Midbrain (tissue), 1 donor: Measurements from ENCODE around the gene UBE2QL1.

Experiments
- DNase-seq: peaks from one replicate; lab custom pipeline; 2025; lab: John Stamatoyannopoulos, UW

The UBE2QL1 gene

DNA sequence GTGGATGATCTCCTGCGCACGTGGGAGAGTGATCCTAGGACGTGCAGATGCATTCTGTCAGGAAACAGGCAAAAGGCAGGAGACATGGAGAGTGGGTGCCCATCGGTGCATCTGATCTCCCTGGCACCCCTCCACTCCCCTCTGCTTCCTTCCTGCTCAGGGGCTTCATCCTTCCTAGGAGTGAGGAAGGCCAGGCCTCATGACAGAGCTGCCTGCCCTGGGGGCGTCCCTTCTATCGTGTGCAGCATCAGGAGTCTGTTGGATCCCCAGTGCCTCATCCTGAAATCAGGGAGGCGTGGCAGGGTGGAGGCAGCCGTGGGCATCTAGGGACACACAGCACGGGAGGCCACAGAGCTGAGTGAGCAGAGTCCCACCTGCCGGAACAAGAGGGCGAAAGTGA, 30.1 kb downstream of the UBE2QL1 start:
- no peak for DNase-seq

DNA sequence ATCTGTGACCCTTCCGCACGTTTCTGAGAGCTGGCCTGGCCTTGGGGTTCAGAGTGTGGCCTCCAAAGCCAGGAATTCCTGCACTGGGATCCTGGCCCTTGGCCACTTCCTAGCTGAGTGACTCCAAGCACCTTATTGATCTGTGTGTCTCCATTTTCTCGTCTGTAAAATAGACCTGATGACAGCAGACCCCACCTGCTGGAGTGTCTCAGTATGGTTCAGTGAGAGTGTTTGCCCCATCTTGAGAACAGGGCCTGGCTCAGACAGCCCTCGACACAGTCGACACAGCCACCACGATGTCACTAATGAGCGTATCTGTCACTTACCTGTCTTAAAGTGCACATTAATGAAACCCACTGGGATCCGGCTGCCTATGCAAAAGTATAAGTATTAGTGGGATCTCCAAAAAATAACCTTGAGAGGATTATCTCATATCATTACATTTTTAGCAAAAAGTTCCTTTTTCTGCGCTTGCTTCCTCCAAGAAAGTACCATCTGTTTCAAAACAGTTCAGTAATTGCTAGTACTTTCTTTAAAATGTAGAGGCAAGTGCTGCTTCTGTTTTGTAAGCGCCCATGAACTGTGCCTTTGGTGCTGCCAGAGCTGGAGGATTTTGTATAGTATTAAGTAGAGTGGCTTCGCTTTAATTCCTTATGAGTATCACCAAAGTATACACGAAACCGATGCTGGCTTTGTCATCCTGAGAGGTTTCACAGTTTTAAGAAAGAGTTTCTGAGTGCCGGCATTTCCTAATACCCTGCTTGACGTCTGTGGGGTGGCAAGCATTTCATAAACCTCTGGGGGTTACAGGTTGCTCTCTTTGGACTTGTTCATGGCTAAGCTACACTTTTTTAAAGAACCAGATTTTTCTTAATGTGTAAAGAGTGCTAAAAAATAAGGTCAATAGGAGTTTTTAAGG, 31.7 kb downstream of the UBE2QL1 start:
- DNase-seq = no peak

DNA sequence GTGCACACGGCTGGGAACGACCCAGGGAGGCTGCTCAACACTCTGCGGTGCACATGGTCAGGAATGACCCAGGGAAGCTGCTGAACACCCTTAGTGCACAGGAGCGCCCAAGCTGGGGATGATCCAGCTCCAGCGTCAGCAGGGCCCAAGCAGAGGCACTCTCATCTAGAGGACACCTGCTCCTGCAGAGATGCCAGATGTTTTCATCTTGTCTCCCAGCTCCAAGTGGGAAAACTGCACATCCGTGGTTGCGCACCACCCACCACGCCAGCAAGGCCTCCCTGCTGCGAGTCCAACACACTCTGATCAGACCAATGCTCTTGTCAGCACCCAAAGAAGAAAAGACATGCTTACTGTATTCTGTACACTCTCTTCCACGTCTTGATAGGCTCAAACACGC, 34.1 kb downstream of the UBE2QL1 start:
- no peak for DNase-seq

DNA sequence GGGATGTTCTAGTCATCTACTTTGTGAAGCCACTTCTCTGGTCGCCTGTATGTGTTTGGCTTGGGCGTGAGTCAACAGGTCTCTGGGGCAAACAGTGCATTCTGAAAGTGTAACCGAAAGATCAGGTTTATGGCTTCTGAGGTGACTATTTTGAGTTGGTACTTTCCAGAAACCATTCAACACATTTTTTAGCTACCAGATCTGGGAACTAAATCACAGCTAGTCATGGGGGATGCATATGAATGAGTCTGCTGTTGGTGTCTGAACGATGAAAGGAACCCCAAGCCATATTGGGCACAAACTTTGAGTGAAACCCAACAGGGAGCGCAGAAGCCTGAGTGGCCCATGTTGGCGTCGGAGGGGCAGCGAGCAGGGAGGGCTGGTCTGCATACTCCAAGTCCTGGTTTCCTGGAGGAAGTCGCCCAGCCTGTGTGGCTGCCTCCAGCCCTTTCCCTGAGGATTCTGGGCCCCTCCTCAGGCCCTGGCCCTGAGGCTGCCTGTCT, 35.3 kb downstream of the UBE2QL1 start:
- DNase-seq = no peak

DNA sequence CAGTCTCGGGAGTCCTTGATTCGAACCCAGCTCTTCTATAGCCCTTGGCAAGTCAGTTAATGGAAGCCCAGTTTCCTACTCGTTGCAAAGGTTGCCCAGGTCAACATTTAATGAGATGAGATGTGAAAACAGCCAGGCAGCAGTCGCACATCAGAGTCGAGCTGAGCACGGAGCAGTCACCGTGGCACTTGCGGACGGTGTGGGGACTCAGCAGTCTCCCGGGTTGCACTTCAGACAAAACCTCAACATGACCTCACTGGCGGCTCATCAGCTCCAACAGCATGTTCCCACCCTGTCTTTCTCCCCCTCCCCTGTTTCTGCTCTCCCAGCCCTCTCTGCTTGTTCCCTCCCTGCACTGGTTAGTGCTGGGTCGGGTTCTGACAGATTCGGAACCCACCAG, 35.8 kb downstream of the UBE2QL1 start:
- DNase-seq = no peak

DNA sequence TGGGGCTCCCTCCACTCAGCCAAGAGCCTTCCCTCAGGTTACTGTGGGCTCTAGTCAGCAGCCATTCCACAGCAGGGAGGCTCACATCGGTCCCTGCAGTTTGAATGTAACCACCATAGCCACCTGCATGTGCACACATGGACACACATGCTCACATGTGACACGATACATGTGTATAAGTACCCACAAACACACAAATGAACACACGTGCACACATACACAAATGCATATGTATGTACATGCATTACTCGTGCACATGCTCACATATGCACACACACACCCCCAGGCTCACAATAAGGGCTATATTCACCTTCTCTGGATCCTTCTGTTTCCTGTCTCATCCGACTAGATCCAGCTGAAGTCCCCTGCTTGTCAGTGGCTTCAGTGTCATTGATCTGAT, 36.2 kb downstream of the UBE2QL1 start:
- no peak for DNase-seq

DNA sequence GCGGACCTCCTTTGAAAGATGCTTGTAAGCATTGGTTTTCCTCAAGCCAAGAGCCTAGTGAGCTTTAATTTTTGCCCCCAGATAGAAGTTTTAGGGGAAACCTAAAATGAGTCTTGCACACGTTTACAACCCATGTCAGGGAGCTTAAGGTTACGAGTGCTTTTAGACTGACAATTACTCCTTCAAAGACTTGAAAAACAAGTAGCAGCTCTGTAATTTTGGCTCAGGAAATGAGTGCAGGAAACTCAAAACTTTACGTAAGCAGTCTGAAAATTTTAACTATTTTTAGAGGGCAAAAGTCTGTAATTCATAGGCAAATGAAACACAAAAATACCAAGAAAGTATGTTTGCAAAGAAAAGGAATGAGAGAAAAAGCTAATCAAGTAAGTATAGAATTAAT, 36.8 kb downstream of the UBE2QL1 start:
- DNase-seq = no peak

DNA sequence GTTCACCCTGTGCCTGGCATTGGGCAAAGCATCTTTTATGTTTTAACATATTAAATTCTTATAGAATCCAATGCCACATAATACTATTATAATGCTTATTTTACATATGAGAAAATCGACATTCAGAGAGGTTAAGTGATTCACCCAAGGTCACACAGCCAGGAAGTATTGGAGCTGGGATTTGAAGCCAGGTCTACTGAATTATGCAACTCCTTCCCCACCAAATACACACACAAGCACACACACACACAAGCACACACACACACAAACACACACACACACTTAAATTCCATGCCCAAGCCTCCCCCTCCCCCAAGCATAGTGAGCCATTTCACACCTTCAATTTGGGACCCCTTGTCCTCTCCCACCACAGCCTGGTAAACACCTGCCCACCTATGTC, 37.4 kb downstream of the UBE2QL1 start:
- DNase-seq = no peak

DNA sequence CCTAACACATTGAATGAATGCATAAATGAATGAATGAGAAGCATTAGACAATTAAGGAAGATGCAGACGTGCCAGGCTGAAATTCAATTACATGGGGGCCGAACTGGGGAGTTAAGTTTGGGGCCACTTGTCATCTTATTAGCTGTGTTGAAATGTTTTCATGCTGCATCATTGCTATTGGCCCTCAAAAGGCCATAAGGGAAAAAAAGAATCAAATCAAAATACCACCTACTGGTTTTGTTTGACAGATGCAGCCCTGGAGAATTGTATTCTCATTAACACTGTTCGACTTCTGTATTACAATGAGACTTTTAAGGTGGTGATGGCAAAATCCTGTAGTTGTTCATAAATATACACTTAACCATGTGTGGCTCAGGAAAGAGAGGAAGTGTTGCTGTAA, 38.4 kb downstream of the UBE2QL1 start:
- DNase-seq = no peak

DNA sequence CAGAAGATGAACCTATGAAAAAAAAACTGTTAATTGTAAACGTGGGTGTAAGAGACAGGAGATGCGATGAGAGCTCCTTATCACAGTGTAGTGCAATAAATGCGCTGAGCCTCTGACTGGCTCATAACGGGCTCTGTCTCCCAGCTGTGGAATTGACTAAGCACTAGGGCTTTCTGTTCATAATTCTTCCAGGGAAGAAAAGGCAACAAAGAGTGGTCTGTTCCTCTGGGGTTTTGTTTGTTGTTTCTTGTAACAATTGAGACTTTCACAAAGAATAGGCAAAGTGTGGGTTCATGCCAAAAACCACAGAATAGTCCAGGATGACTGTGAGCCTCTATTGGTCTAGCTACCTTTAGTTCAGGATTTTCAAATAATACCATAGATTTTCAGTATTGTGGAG, 39.4 kb downstream of the UBE2QL1 start:
- peak; percentile 84 for DNase-seq

DNA sequence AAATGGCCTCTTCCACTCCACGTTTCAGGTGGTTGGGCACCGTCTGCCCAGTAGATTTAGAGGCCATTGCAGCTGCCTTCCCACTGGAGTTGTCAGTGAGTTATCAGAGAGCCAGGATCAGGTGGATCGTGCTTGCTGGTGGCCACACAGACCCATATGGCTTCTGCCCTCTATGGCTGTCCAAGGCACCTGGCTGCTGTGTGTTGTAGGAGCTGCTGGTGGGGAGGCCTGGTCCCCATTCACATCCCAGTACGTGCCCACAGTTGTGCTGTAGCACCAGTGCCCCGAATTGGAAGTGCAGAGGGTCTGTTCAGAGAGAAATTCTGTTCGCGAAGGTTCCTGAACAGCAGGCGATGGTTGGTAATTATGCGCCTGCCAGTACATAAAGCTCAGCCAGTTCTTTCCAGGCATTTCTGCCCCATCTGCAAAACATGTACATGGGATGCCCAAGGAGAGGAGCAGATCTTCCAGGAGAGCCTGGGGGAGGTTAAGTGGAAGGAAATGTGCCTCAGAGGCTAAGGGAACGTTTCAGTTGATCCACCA, 41.1 kb downstream of the UBE2QL1 start:
- DNase-seq = no peak

DNA sequence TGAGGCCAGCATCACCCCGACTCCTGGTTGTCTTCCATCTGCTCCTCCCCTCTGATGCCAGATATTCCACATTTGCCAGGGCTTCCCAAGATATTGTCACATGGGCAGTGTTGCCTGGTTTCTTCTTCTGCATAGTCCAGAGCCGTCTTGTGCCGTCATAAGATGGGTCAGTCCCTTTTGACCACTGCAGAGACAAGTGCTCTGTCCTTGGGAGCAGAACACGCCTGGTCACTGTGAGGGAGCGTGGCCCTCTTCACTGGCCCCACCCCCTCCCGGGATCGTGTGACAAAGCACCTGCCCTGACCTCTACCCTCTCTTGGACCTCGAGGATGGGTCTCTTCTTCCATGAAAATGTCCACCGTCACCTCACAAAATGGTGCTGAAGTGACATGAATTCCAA, 41.6 kb downstream of the UBE2QL1 start:
- DNase-seq = no peak

DNA sequence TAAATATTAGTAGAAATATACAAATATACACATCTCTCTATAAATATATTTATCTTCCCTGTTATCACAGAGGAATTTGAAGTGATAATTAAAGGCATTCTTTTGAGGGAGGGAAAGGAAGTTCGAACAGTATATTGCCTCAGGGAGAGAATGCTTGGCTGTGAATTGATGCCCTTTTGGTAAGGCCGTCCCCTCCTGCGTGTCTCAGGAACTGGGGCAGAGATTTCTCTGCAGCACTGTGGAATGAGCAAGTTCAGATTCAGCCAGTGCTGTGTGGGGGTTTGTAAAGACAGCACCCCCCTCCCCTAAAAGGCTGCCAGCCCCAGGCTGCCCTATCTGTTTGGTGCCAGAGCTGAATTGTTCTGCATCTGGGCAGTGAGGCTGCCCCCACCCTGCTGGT, 42.0 kb downstream of the UBE2QL1 start:
- DNase-seq = no peak

DNA sequence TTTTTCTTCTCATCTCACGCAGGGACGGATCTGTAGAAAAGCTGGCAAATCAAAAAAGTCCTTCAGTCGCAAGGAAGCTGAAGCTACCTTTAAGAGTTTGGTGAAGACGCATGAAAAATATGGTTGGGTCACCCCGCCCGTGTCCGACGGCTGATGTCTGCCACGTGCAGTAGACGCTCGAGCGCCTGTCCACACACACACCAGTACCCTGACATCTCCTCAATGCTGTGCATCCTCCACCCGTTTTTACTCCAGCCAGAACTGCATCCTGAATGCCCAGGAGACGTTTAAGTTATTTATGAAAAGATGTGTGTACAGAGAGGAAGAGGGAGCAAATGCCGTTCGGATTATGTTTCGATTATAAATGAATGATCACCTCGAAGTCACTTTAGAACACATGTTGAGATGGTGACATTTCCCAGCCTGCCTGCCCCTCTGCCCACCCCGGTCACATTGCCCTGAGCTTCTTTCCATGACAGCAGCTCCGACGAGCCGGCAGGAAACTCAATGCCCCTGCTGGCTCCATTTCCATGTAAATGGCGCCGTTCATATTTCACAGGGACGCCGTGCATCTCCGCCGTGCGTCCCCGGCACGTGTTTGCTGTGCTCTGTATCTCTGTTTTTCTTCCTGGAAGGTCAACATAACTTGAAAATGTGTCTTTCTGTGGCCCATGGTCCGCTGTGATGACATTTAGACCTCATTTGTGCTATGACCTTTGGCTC, 42.7 kb downstream of the UBE2QL1 start:
- no peak for DNase-seq

DNA sequence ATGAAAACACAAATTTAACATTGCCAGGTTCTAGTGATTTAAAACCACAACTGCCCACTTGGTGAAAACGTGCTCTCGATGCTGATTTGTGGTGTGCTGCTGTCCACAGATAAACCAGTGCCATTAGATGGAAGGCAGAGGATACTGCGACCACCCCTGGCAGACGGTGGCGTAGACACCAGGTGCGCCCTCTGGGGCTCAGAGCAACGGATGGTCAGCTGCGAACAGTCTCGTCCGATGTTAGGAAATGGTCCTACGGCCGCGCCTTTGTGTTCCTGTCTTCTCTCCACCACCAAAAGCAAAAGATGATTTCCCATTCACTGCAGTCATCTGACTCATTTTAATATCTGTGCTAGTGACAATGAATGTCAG, 43.2 kb downstream of the UBE2QL1 start:
- DNase-seq = no peak

DNA sequence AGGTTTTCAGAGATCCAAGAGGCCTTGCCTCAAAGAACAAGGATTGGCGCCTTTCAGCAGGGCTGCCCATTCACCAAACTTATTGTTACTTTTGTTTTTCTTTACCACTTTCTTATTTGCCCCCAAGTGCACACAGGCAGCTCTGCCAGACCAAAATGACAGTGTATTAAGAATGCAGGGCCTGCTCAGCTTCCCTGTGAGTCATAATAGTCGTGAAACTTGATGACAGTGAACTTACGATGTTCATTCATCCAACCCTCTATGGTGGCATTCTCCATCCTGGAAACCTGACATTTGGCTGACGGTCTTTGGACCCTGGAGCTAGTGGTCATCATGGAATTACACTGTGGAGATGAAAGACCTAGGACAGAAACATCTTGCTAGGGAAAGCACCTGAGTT, 44.3 kb downstream of the UBE2QL1 start:
- DNase-seq = no peak

DNA sequence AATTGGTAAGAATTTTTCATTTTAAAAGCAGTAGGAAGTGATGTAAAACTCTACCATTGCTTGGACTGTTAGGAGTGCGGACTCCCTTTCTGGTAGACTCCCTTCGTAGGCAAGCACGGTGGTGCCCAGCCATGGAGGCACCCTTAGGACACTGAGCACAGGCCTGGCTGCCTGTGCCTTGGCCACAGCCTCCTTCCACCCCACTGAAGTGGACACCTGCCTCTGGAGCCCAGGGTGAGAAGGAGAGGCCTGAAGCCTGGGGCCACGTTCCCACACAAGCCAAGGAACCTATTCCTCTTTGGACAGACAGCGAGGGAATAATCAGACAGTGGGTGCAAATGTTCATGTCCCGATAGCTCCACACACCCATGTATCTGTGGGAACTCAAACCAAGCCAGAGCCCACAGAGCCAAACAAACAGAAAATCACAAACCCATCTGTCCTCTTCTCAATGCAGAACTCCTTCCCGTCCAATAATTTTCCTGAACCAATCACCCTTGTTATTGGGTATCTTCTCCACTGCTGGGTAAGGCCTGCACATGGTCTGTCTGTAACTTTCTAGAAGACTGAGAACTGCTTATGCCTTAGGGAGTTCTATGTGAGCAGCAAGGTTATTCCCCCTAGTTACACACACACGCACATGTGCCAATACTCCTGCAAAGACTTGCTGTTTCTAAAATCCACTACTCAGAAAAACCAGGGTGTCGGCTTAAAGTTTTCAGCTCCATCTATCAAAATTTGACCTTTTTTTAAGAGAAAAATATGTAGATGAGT, 45.2 kb downstream of the UBE2QL1 start:
- no peak for DNase-seq

DNA sequence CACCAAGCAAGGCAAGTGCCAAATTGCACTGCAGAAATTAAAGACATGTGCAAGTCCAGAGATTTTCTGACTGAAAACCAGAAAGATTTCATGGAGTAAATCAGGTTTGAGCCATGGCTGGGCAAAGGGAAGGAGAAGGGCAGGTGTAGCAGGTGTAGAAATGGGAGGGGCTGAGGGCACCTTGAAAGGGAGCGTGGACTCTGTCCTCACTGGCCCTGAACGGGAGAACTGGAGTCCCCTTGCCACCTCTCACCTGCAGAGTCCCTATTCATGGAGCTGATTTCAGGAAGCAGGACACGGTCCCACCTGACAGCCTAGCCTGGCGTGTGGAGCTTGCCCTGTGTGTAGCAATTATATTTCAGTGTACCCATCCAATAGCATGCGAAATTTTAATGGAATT, 46.3 kb downstream of the UBE2QL1 start:
- DNase-seq = no peak

DNA sequence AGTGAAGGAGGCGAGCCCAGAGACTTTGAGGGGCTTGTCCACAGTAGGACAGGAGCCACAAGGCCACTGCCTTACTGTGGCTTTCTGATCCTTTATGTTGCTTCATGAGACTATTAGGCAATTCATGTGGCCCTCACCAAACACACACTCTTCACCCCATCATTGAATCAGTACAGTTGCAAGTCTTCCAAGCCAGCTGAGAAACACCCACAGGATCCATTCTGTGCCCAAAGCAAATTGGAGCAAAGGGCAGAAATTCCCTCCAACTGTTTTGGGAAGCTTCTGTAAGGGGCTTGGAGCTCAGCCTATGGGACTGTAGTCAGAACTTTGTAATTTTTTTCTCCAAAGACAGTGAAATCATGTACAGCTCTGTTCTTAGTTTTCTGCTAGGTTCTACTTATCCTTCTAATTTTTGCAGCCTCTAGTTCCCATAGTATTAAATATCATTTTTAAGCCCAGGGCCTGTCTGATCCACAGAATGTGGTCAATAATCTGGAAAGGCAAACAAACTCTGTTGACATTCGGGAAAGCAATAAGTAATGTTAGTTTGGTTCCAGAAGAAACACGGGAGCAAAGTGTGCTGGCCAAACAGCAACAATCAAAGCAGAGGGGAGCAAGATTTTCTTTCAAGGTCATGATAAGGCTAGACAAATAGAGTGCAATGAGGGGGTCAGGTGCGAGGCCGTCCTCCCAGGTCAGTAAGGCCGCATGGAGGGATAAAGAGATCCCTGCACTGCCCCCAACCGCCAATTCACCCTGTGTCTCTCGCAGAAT, 47.0 kb downstream of the UBE2QL1 start:
- DNase-seq = no peak

DNA sequence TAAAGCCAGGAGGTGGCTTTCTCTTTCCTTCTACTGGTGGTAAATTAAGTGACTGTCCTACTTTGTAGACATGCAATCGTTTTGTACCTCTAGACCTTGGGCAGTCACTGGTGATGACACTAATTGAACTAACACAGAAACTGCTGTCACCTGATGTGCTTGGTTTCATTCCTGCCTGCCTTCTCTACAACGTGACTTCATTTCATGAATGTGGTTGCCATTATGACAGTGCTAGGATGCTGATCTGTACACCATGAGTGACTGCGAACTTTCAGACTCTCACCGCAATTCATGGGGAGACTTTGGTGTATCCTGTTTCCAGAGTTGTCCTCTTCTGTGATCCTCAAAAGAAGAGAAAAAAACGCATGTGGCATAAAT, 47.5 kb downstream of the UBE2QL1 start:
- DNase-seq = no peak

DNA sequence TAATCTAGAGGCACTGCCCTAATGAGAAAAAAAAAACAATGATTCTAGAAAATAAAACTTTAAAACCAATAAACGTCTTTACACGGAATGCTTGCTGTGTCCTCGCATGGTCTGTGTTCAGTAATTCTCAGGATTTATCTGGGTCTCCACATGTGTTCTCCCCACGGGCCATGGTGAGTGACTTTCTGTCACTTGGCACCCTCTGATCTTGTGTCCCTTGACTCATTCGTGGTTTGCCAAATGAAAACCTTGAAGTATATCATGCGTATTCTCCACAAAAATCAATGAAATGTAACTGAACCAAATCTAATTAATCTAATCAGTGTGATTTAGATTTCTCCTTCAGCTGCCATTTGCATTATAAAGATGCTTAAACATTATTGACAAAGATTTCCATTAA, 48.0 kb downstream of the UBE2QL1 start:
- DNase-seq = no peak

DNA sequence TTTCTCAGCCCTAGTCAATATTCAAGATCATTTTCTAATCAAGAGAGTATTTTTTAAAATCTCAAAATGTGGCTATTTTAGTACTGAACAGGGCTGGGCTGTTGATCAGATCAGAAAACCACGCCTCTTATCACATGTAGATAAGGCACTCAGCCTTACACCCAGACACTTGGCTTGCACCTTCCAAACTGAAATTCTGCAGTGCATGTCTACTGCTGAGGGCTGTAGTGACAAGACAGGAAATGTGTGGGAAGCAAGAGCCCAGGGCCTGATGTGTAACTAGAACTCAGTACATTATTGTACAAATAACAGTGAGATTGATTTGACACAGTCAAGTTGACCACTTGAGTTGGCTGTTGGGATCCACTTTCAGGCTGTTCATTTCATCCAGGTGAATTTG, 48.6 kb downstream of the UBE2QL1 start:
- DNase-seq = no peak
